GM18498 (cell line): ENCODE measurements around the gene CFAP20DC.
"Not testable (repeated sequence)": the region's sequence is repeated elsewhere in the genome, so short reads cannot be mapped to it uniquely, and the experiment has no call there.

Source experiments
- ATAC-seq: cut with Tn5 transposase; IDR thresholded peaks from one replicate; pipeline ENCODE4 v1.9.1; 2021; ENCODE audit warnings: mild to moderate bottlenecking, moderate library complexity; ENCODE audit not compliant: unreplicated experiment

Gene CFAP20DC

DNA sequence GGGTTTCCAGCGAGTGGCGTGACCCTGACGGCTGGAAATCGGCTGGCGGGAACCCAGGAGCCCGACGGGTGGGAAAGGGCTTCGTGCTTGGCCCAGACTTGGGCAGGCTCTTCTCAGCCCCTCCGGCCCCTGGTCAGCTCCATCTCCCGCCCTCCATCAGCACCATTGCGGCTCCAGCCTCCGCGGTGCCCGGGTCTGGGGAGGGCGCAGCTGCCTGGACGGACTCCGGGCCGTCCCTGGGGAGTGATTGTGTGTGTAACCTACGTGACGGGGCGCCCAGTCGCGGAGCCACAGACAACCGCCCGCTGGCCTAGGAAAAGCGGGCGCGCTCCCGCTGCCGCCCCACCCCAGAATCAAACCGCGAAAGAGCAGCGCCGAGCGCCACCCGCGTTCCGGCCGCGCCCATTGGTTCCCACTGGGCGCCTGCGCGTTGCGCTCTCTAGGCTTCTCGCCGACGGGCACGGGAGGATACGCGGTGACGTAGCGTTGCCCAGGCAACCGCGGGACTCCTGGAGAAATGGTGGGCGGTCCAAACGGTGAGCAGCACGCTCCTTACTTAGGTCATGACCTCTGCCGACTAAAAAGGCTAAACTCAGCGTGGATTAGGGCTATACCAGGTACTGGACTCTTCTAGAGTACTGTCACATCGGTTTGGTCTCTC is at the start of gene CFAP20DC:
TSS of gene CFAP20DC (minus strand) at position 355 of the 661 bp plus-strand sequence. CDS start 394 bp downstream, outside the sequence.
- ATAC-seq, result peak; percentile 99

DNA sequence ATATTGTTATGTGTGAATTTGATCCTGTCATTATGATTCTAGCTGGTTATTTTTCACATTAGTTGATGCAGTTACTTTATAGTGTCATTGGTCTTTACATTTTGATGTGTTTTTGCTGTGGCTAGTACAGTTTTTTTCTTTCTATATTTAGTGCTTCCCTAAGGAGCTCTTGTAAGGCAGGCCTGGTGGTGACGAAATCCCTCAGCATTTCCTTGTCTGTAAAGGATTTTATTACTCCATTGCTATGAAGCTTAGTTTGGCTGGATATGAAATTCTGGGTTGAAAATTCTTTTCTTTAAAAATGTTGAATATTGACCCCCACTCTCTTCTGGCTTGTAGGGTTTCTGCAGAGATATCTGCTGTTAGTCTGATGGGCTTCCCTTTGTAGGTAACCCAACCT is 48.7 kb upstream of the CFAP20DC start:
- ATAC-seq, result not testable (repeated sequence)

DNA sequence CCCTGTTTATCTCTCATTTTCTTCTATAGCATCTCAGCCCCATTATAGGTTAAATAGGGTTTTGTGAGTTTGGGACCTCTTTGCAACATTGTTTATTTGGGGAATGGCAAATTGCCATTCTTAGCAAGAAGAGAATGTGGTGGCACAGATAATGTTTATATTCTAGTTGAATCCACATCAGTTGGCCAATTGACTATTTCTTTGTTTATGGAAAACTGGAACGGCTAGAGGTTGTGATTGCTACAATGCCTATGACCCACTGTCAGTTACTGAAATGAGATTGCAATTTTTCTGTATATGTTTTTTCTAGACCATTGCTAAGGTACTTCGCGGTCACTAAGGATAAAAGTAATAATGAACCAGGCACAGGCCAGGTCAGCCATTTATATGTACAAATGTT is 44.6 kb upstream of the CFAP20DC start:
- no peak for ATAC-seq

GRCh38 chr3:59093521-59093920 is 43.7 kb upstream of the CFAP20DC start:
- no peak for ATAC-seq

DNA sequence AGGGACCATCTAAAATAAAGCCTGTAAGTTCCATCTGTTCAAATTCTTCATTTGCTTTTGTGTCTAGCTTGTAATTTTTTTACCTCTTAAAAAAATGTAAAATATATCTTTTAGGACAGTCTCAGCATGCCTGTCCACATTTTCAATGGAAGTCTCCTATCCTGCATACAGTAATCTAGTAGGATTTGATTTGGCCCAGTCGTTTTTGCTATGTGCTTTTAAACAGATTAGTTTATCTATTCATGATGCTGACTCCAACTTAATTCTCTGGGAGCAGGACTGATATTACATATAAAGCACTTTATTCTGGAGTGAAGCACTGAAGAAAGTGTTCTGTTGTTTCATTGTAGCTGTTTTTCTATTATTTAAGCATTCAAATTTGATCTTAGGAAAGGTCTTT is 38.9 kb upstream of the CFAP20DC start:
- ATAC-seq, result no peak

- ATAC-seq, result no peak
Measured at GRCh38 chr3:59085976-59086375, 36.2 kb upstream of the CFAP20DC start.

GRCh38 chr3:59084583-59084982 is 34.8 kb upstream of the CFAP20DC start:
- ATAC-seq, result no peak

GRCh38 chr3:59082106-59082505 is 32.3 kb upstream of the CFAP20DC start:
- ATAC-seq, result no peak

DNA sequence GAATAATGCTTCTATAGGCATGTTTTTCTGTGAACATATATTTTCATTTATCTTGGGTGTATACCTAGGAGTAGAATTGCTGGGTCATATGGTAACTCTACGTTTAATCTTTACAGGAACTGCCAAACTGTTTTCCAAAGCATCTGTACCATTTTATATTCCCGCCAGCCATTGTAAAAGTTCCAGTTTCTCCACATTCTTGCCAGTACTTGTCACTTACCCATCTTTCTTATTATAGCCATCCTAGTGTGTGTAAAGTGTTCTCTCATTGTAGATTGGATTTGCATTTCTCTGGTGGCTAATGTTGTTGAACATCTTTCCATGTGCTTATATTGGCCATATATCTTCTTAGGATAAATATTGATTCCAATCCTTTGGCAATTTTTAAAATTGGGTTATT is 31.2 kb upstream of the CFAP20DC start:
- ATAC-seq, result no peak

GRCh38 chr3:59079962-59080361 is 30.1 kb upstream of the CFAP20DC start:
- no peak for ATAC-seq

DNA sequence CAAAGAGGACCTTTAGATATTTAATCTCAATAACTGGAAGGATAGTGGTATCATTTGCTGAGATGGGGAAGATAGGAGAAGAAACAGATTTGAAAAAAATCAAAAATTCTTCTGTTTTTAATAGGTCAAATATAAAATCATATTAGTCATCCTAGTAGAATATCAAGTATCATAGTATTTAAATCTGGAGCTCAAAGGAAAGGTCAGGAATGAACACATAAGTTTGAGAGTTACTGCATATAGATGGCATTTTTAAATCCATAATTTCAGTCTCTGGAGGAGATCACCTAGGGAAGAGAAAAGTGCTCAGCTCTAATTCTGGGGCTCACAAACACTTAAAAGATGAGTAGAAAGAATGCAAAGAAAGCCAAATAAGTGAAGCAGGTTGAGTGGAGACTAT is 24.9 kb upstream of the CFAP20DC start:
- no peak for ATAC-seq

DNA sequence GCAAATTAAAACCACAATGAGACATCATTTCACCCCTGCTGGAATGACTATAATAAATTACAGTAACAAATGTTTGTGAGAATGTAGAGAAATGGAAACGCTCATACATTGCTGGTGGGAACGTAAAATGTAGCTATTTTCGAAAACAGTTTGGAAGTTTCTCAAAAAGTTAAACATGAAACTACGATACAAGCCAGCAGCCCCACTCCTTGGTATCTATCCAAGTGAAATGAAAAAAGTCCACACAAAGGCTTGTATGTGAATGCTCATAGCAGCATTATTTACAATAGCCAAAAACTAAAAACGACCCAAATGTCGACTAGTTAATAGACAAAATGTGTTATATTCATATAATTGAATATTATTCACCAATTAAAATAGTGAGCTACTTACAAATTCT is 22.9 kb upstream of the CFAP20DC start:
- ATAC-seq, result no peak

- no peak for ATAC-seq
Measured at GRCh38 chr3:59069838-59070237, 20.0 kb upstream of the CFAP20DC start.

- ATAC-seq, result no peak
Measured at GRCh38 chr3:59065240-59065639, 15.4 kb upstream of the CFAP20DC start.

DNA sequence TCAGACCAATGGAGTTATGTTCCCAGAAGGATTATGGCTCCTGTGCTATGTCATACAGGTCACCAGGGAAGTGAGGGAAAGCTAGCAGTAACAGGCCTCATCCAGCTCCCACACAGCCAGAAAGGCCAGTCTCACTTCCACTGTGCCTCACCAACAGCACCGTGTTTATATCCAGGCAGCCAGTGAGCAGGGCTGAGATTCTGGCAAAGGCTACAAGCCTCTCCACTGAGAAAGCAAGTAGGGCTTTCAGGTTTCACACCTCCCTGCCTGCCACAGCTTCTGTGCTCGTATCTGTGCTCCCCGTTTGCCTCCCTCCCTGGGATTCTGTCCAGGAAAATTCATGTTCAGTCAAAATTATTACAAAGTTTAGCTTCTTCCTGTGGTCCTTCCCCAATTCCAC is 14.9 kb upstream of the CFAP20DC start:
- no peak for ATAC-seq

GRCh38 chr3:59064276-59064675 is 14.5 kb upstream of the CFAP20DC start:
- ATAC-seq, result no peak

- ATAC-seq, result no peak
Measured at GRCh38 chr3:59056706-59057105, 6.9 kb upstream of the CFAP20DC start.

DNA sequence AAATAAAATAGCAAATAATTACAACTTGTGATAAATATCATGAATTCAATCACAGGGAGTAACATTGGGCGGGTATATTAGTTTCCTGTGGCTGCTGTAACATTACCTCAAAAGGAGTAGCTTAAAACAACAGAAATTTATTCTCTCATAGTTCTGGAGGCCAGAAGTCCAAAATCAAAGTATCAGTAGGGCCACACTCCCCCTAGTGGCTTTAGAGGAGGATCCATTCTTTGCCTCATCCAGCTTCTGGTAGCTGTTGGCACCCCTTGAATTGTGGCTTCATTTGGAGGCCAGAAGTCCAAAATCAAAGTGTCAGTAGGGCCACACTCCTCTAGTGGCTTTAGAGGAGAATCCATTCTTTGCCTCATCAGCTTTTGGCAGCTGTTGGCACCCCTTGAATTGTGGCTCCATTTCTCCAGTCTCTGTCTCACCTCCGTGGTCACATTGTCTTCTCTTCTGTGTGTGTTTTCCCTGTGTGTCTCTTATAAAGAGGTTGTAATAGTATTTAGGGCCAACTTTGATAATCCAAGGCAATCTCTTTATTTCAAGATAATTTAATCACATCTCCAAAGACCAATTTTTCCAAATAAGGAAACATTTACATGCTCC is 3.1 kb upstream of the CFAP20DC start:
- ATAC-seq, result no peak

GRCh38 chr3:59050811-59051414 is 1.1 kb upstream of the CFAP20DC start:
- ATAC-seq, result not testable (repeated sequence)

DNA sequence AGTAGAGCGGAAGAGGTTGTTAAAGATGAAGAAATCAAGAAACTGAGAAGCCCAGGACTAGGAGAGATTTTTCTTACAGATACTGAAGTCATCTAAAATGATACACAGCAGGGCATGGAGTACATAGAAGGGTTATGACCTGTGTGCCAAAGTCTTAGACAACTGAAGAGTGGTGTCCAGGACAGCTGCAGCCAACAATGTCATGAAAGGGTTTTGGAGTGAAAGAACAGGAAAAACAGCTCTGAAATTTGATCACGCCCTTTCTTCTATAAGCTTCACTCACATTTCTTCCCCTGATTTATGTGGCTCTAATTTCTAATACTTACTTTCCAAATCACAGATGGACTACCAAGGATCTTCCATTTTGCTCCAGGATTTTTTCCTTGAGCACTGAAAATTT is 3.0 kb downstream of the CFAP20DC start:
- no peak for ATAC-seq

GRCh38 chr3:59043391-59043790 is 6.4 kb downstream of the CFAP20DC start:
- ATAC-seq, result no peak

DNA sequence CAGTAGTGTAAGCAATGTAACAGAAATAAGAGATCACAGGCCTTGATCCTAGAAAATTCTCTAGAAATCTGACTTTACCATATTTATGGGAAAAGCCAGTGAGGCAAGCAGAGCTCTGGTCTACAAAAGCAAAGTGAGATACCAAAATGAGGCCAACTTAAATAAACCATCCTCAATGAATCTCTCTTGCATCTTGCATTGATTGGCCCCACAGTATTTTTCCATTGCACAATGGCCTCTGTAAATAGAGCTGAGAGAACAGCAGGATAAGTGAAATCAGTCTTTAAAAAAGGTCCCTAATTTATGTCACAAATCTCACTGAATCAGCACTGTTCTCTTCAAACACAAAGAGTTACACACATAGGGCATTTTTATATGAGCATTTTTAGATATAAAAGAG is 8.9 kb downstream of the CFAP20DC start:
- no peak for ATAC-seq
